Fibroblast of skin of left biceps (primary cell): ENCODE results near the gene MCOLN1.
A peak's percentile ranks its signal among the peaks of the same experiment; 100 is the strongest.

Experiments
- DNase-seq, 2 experiments: peaks; one replicate each; pipeline ENCODE4 v3.0.0-alpha.2; 2013; ENCODE audit warnings: low read depth in 2 of 2

MCOLN1 gene

DNA sequence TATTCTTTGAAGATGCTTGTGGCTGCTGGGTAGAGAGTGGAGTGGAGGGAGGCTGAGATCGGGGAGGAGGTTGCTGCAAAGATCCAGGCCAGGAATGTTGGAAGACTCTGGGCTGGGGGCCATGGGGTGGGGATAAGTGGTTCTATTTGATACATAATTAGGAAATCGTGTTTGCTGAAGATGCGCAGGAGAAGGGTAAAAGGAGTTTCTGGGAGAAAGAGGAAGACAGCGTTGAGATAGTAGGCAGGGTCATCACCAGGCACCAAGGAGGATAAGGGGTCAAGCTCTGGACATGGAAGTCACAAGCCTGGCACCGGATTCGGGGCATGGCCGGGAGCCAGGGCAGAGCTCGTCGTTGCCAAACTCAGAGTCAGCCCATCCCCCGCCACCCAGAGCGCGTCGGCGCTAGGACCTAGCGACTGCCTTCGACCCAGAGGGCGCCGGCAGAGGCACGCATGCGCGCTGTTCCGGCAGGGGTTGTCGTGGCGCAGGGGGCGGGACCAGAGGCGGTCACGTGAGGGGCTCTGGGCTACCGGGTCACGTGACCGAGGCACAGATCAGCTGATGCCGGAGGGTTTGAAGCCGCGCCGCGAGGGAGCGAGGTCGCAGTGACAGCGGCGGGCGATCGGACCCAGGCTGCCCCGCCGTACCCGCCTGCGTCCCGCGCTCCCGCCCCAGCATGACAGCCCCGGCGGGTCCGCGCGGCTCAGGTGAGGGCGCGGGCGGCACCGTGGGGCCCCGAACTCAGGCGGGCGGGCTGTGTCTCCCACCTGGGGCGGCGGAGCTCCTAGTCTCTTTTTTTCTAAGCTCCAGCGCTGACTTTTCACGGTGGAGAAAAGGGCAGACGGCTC lies at the start of gene MCOLN1:
Gene MCOLN1 (plus strand): TSS at position 553 of the 851 bp plus-strand sequence. CDS start 127 bp downstream, at position 680.
- DNase-seq = peak; percentile 87

DNA sequence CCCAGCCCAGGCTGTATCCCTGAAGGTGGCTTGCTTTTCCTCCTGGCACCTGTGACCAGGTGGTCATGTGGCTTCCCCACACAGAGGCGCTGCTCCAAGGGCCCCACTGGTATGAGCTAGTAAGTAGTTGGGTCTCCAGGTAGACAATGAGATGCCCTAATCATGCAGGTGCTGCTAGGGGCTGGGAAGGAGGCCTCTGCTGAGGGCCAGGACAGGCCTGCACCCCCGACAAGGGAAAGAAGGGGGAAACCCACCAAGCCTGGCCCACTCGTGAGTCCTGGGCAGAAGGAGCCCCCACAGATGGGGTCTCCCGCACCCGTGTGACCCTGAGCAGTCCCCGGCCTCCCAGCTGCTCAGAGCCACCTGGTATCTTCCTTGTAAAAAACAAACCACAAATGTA lies 46.8 kb upstream of the MCOLN1 start:
- DNase-seq = no peak

DNA sequence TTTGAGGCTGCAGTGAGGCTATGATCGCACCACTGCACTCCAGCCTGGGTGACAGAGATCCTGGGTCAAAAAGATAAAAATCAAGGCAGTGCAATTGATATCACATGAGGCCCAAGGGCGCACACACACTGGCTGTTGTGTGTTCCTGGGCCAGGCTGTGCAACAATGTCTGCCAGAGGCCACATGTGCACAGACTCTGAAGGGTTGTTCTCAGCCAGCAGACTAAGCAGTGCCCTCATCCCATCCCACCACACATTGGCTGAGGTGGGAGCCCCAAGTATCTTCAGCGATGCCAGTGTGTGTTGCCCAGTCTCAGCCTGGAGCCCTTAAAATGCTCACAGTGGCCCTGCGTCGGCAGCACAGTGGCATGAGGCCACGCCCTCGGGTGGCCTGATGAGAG lies 46.2 kb upstream of the MCOLN1 start:
- DNase-seq = no peak

DNA sequence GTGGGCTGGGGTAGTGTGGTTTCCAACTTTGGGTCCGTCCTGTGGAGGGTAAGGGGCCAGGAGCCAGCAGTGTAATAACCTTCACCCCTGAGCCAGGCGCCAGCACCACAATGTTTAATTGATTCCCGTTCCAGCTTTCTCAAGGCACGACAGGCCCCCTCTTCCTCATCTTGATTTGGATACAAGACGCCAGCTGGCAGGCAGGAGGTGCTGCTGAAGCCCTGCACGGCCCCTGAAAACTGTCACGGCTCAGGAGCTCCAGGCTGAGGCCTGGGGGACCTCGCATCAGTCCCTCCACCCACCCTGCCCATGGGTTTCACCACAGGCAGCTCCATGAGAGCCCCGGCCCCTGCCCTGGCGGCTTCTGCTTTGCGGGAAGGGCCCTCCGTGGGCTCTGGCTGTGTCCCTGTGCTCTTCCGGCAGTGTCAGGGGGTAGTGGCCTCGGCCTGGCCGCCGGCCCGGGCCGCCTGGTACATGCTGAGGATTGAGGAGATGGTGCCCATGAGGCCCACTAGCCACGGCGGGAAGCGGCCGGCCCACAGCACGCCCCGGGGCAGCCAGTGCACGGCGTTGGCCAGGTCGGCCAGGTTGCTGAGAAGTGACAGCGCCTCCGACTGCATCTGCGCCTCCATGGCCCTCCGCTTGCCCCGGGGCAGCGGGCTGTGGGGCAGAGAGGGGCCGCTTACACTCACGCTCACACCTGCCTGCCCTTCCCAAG lies 45.5 kb upstream of the MCOLN1 start:
- DNase-seq = no peak

DNA sequence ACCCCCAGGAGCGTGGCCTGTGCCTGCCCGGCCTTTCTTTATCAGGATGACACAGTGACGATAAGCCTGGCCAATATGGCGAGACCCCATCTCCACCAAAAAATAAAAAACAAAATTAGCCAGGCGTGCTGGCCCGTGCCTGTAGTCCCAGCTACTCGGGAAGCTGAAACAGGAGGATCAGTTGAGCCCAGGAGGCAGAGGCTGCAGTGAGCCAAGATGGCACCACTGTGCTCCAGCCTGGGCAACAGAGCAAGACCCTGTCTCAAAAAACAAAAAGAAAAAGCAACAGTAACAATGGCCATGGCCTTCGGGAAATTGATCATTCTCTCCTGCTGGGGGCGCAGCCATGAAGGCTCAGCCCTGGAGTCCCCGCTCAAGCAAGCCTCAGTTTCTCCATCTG lies 44.7 kb upstream of the MCOLN1 start:
- DNase-seq = no peak

DNA sequence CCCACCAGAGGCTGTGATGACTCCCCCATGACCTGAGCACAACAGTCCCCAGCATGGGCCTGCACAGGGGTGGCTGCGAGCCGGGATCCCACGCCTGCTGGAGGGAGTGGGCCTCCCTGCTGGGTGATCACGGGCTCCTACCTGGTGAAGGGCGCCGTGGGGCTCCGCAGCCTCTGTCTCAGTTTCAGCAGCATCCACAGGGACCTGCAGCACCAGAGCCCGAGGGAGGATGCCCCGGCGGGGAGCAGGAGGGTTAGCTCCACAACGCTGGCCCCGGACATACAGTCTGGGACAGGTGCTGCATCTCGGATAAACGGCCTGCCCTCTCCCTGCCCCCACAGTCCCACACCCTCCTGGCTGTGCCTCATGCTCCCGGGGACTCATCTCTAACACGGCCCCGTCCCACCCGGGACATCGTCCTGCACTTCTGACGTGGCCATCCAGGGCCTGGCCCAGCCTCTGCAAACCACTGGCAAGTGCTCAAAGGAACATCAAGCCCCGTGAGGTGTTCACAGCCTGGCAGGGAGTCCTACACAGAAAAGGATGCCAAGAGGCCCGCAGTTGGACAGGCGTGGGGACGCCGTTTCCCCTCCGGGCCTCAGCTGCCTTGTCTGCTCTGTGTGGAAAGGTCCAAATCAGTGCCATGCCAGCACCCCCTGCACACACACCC lies 44.1 kb upstream of the MCOLN1 start:
- DNase-seq = no peak

DNA sequence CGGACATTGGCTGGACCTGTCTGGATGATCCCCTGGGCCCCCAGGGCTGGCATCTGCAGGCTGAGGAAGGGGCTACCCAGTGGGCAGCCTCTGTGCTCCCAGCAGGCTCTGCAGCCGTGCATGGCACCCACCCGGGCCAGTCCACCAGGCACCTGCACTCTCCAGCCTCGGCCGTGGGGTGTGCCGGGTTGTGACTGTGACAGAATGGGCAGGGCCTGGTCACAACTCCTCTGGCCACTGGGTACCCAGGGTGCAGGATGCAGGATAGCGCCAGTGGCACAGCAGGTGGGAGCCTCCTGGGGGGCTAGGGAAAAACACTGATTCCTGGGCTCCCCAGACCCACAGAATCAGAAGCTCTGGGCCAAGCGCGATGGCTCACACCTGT lies 43.6 kb upstream of the MCOLN1 start:
- DNase-seq = no peak

DNA sequence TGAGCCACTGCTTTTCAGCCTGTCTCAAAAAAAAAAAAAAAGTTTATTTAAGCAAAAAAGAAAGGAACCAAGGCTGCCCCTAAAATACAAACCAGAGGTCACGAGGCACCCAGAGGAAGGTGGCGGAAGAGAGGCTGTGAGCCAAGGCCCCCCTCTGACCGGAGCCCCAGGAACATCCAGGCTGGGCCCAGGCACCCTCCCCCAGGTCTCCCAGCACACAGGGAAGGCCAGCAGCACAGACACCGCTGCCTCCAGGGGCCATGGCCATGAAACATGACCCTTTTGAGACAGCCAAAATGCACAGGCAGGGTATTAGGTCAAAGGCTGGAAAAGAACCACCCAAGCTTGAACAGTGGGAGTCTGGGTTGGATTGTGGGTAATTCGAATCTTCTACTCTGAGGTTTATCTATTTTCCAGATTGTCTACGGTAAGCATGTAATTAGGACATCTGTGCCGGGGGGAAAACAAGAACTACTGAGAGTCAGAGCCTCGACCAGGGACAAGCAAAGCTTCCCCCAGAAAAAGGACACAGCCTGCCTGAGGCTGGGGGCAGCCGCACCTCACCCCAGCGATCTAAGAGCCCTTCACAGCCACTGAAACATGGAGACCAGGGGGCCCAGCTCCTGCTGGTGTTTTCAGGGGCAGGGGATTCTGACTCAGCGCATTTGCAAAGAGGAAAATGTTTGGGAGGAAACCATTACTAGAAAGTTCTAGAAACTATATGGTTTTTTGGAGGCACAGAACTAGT lies 42.0 kb upstream of the MCOLN1 start:
- no peak for DNase-seq

DNA sequence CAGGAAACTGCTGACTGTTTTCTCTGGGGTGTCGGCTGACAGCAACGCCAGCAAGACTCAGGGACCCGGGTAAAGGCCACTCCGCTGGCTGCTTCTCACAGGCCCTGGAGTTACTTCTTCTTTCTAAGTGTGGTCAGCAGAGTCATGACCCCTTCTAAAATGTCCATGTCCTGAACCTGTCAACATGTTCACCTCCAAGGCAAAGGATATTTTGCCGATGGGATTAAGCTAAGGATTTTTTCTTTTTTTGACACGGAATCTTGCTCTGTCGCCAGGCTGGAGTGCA lies 41.5 kb upstream of the MCOLN1 start:
- no peak for DNase-seq

DNA sequence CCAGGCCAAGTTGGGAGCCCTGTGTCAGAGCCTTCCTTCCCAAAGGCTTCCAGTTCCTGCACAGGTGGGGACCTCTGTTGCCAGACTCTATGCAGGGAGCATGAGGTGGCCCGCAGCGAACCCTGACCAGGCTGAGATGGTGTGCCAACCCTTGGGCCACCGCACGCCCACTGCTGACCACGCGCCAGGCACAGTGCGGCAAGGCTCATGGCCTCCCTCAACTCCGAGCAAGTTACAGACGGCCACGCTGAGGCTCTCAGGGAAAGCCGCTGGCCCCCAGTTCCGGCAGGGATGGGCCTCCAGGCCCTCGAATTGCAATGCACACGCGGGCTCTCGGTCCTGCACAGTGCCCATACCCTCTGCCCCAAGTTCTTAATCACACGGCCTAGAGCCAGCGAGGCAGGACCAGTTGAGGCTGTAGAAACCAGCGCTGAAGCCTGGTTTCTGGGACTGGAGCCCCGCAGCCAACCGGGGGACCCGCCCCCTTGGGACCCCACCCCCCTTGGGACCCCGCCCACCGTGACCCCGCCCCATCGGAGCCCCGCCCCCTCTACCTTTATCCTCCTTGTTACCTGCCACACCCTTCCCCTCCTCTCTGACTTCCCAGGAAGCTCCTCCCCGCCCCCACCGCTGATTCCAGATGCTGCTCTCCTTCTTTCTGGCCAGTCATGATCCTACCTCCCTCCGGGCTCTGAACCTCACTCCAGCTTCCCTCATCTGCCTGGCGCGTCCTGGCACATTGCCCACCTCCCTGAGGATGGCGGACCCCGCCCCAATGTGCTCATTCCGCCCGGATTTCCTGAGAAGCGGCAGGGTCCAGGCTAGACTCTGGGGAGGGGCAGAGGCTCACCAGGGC lies 39.6 kb upstream of the MCOLN1 start:
- DNase-seq = no peak

DNA sequence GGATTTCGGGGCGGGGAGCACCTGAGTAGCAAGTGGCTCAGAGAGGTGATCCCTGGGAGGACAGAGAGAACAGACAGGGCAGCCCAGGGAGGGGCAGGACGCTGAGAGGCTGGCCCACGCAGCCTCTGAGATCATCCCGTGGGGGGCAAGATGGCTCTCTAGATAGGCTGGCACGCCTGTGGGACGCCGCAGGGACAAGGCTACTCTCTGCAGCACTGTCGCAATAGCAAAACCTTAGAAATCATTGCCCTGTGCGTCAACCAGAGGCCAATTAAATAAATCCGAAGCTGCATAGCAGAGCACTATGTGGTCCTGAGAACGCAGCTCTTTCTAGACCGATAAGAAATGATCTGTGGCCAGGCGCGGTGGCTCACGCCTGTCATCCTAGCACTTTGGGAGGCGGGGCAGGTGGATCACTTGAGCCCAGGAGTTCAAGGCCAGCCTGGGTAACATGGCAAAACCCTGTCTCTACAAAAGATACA lies 38.7 kb upstream of the MCOLN1 start:
- no peak for DNase-seq

DNA sequence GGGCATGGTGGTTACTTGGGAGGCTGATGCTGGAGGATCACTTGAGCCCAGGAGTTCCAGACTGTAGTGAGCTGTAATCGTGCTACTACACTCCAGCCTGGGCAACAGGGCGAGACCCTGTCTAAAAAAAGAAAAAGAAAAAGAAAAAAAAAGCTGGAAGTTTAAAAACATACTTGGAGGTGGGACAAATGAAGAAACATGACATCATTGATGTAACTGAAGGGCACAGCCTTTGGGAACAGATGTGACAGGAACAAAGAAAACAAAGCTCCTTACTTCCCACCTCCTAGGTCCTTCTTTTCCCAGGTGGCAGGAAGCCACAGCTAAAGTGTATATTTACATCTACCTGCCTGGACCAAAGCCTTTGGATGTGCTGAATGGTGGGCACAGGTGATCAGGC lies 35.5 kb upstream of the MCOLN1 start:
- no peak for DNase-seq

DNA sequence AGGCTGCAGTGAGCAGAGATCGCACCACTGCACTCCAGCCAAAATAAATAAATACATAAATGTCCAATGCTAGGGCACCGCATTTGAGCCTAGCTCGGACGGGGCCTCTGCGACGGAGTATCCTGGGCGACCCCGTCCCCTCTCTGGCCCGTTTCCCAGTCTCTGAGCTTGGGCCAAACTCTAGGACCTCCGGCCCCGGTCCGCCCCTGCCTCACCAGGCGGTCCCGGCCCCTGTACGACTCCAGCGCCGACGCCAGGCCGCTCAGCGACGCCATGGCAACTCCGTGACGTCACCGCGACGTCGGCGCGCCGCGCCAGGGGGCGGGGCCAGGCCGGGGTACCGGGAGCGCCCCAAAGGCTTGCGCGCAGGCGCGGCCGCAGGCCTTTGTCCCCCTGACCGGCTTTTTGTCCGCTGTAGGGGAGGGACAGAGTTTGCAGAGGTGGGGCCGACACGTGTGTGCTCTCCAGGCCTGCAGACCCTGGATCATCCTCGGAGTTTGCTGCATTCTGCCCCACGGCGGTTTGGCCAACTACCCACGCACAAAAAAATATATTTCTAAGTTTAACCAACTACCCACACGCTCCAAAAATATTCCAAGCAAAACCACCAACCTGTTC lies 33.6 kb upstream of the MCOLN1 start, which contains the start of gene PEX11G:
Gene PEX11G (minus strand): TSS at position 300 of the 618 bp plus-strand sequence. CDS start 25 bp downstream, at position 275.
- DNase-seq = peak; percentile 58 to 60

DNA sequence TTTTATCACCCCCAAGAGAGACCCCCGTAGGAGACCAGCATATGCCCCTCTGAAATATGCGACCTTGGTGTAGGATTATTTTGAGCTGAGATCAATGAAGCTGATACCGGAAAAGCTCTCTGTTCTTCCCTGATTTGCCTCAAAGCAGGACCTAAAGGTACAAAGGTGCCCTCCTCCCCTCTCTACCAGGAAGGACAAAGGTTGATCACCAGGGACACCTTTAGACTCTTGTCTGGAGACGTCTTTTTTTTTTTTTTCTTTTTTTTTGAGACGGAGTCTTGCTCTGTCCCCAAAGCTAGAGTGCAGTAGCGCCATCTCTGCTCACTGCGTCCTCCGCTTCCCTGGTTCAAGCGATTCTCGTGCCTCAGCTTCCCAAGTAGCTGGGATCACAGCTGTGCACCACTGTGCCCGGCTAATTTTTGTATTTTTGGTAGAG lies 32.8 kb upstream of the MCOLN1 start:
- no peak for DNase-seq

DNA sequence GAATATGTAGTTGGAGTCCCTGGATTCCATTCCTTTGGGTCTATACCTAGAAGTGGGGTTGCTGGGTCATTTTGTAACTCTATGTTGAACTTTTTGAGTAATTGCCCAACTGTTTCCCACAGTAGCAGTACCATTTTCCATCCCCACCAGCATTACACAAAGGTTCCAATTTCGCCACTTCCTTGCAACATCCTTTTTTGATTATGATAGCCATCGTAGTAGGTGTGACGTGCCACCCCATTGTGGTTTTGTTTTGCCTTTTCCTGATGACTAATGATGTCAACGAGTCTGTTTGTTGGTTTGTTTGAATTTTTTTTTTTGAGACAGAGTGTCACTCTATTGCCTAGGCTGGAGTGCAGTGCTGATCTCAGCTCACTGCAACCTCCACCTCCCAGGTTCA lies 30.3 kb upstream of the MCOLN1 start:
- no peak for DNase-seq

DNA sequence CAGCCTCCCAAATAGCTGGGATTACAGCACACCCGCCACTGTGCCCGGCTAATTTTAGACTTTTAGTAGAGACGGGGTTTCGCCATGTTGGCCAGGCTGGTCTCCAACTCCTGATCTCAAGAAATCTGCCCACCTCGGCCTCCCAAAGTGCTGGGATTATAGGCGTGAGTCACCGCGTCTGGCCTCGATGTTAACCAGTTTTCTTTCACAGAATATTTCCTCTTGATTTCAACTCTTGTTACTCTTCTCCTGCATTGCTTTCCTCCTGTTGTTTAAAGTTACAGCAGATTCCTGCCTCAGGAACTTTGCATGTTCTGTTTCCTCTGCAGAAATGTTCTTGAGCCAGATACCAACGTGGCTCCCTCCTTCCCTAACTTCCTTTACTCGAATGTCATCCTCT lies 29.9 kb upstream of the MCOLN1 start:
- no peak for DNase-seq

DNA sequence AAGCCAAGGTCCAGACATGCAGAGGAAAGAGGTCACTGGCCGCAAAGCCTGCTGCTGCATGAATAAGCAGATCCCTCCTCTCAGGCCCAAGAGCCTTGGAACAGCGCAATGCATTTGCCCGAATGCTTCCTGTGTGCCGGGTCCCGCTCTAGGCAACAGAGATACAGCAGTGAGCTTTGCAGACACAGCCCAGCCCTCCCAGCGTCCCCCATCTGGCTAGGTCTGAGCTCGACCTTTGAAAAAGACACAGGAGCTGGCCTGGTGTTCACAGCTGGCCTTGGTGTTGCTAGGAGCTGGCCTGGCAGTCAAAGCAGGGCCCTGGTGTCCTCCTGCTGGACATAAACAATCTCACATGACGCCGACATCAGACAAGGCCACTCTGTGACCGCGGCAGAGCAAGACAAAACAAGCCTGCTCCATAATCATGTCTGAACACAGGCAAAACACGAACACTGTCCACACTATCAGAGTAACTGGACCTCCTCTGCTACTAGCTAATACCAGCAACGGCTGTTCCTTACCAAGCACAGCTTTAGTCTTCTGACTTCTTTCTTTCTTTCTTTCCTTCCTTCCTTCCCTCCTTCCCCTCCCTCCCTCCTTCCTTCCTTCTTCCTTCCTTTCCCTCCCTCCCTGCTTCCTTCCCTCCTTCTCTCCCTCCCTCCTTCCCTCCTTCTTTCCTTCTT lies 27.9 kb upstream of the MCOLN1 start:
- no peak for DNase-seq

DNA sequence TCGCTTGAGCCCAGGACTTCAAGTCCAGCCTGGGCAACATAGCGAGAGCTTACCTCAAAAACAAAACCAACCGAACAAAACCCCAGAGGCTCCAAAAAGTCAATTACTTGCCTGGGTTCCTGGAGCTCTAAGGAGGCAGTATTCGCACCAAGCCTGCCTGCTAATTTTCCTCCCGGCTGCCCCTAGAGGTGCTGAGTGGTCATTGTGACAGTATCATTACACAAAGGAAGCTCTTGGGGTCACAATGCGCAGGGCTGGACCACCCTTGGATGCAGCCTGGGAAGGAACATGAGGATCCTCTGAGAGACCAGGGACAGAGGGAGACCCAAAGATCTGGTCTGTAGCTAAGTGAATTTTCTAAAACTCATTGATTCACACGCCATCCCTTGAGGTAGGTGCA lies 25.1 kb upstream of the MCOLN1 start:
- DNase-seq = no peak

DNA sequence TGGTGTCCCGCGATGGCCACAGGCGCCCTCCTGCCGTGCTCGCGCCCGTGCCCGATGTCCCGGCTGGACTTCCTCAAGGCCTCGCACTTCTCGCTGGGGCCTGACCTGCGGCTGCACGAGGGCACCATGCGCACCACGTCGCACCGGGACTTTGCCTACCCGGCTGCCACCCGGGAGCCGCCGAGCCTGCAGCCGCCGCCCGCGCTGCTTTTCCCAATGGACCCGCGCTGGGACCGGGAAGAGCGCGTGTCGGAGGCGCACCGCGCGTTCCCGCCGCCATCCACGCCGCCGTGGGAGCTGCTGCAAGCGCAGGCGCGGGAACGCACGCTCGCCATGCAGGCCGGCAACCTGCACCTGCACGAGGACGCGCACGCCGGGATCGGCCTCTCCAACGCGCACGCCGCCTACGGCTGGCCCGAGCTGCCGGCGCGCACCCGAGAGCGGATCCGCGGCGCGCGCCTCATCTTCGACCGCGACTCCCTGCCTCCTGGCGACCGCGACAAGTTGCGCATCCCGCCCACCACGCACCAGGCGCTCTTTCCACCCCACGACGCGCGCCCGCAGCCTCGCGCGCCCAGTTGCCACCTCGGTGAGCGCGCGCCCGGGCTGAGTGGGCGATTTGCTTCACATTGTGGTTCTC lies 21.5 kb upstream of the MCOLN1 start:
- no peak for DNase-seq
